HepG2 (cell line): ENCODE results near the gene ADGRB2. TPM values are rescaled to one million over a fixed set of nuclear protein-coding genes. Genes with fewer than 3 reads are reported as not detected.
A peak's percentile ranks its signal among the peaks of the same experiment; 100 is the strongest.

Experiments
- ATAC-seq: fragments of 200-7000 bp; cut with Tn5 transposase; 3 replicates; pipeline ENCODE4 v1.9.1; 2020; ENCODE audit warnings: mild to moderate bottlenecking, moderate library complexity
- BruUV-seq: library from RNA; stranded (reverse); fragments of 400-500 nt; replicated peaks from 2 replicates; lab custom pipeline; 2021; lab: Mats Ljungman, UMichigan
- CTCF ChIA-PET: fragments of 300-600 bp; formaldehyde crosslinking; extraction: SDS; loops from one replicate; lab custom pipeline; 2021; ENCODE audit warnings: low total read pairs, inconsistent platforms, low intra/inter-chr PET ratio; lab: Yijun Ruan, JAX
- POLR2A ChIA-PET: fragments of 350-600 bp; sonication (Branson Sonifier 250); formaldehyde crosslinking; loops from one replicate; lab custom pipeline; 2020; ENCODE audit warnings: antibody characterized with exemption, inconsistent platforms; lab: Yijun Ruan, JAX
- DNase-seq: peaks from one replicate; pipeline ENCODE4 v3.0.0-alpha.2; 2015; ENCODE audit warnings: low spot score
- FAIRE-seq: peaks from 3 replicates; lab custom pipeline; 2011; peaks lifted over from hg19 to GRCh38; lab: Jason Lieb, UNC
- H2AFZ ChIP-seq: one replicate; pipeline ENCODE4 v1.6.1; 2011; ENCODE audit warnings: low read length, inconsistent platforms
- H3K27ac ChIP-seq: fragments of 300-600 bp; 3 replicates; pipeline ENCODE4 v1.8.0; 2011; ENCODE audit warnings: mixed run types, mild to moderate bottlenecking, mixed read lengths, low read length, inconsistent platforms; ENCODE audit not compliant: insufficient read depth; ENCODE audit errors: extremely low read length
- H3K27me3 ChIP-seq, 2 experiments: fragments of 200-600 bp in 1 of 2; 2 replicates in 1 of 2; 3 replicates in 1 of 2; pipeline versions ENCODE4 v1.6.0 to v1.8.0; 2011; ENCODE audit warnings: low read length in 2 of 2, mild to moderate bottlenecking in 2 of 2, moderate library complexity in 2 of 2, inconsistent platforms in 1 of 2; ENCODE audit not compliant: insufficient read depth in 2 of 2, control insufficient read depth in 1 of 2
- H3K36me3 ChIP-seq, 2 experiments: fragments of 200-600 bp in 1 of 2; replicated peaks in 1 of 2; 2 replicates in 1 of 2; 3 replicates in 1 of 2; pipeline versions ENCODE4 v1.5.1 to v1.8.0; 2011; ENCODE audit warnings: low read length in 2 of 2, inconsistent platforms in 1 of 2; ENCODE audit not compliant: insufficient read depth in 2 of 2, control insufficient read depth in 1 of 2
- H3K4me1 ChIP-seq: 2 replicates; pipeline ENCODE4 v1.5.1; 2012; ENCODE audit warnings: low read length, inconsistent platforms; ENCODE audit not compliant: insufficient read depth
- H3K4me2 ChIP-seq: 2 replicates; pipeline ENCODE4 v1.6.0; 2011; ENCODE audit warnings: low read depth, low read length, inconsistent platforms
- H3K4me3 ChIP-seq, 3 experiments: fragments of 200-600 bp in 1 of 3; sonication (generic), shearing (Covaris generic) in 1 of 3; replicated peaks in 1 of 3; 2 replicates each; pipeline ENCODE4 v1.5.1; 2011 to 2016; ENCODE audit warnings: low read length in 3 of 3, inconsistent platforms in 2 of 3, low read depth in 2 of 3, mild to moderate bottlenecking in 2 of 3, control low read depth in 1 of 3, mixed read lengths in 1 of 3; ENCODE audit not compliant: insufficient read depth in 1 of 3
- H3K79me2 ChIP-seq: one replicate; pipeline ENCODE4 v1.6.1; 2011; ENCODE audit warnings: low read length, inconsistent platforms; ENCODE audit not compliant: insufficient read depth
- H3K9ac ChIP-seq: 2 replicates; pipeline ENCODE4 v1.6.0; 2011; ENCODE audit warnings: mild to moderate bottlenecking, low read depth, low read length, inconsistent platforms; ENCODE audit not compliant: insufficient read depth
- H3K9me3 ChIP-seq: 2 replicates; pipeline ENCODE4 v1.5.1; 2012; ENCODE audit warnings: mild to moderate bottlenecking, low read length
- H4K20me1 ChIP-seq: 2 replicates; pipeline ENCODE4 v1.6.0; 2011; ENCODE audit warnings: inconsistent platforms, mild to moderate bottlenecking, low read length, moderate library complexity; ENCODE audit not compliant: insufficient read depth
- HNRNPL ChIP-seq: fragments of 200-400 bp; formaldehyde crosslinking; IDR thresholded peaks from 2 replicates; pipeline ENCODE4 v1.6.1; 2017; ENCODE audit warnings: mild to moderate bottlenecking, low read depth, low read length
- ZNF710 ChIP-seq: sonication (generic); formaldehyde crosslinking; IDR thresholded peaks from 2 replicates; pipeline ENCODE4 v1.5.0; 2020; ENCODE audit warnings: mild to moderate bottlenecking, missing genetic modification reagents, borderline replicate concordance
- WGBS: methylation state at CpG from one replicate; pipeline ENCODE4 v1.1.6; 2017; ENCODE audit warnings: low lambda C conversion rate; 5-methylcytosine and 5-hydroxymethylcytosine counted together
- in situ Hi-C: cut with HindIII; loops from 2 replicates; pipeline ENCODE4 v1.10.0; 2017; ENCODE audit warnings: low pct_unique_long_range_greater_than_20kb; ENCODE audit not compliant: extremely low pct_ligation_motif_present
- intact Hi-C: fragments of 100-400 bp; cut with micrococcal nuclease; formaldehyde crosslinking; loops from one replicate; pipeline ENCODE4 v1.10.0; 2022; ENCODE audit not compliant: unreplicated experiment
- polyA plus RNA-seq, 8 experiments: library from polyadenylated mRNA; depleted of rRNA in 3 of 8; stranded (reverse) in 7 of 8; unstranded in 1 of 8; fragments of >200 nt; fragmentation: Illumina TruSeq in 4 of 8; extraction: Trizol in 4 of 8; gene quantifications; 2 replicates each; pipeline versions ENCODE4 v1.2.1 to v1.2.3, GENCODE V29; 2011 to 2016; ENCODE audit warnings: low read depth in 4 of 8, missing spikeins in 1 of 8, mixed read lengths in 1 of 8; ENCODE audit not compliant: insufficient read depth in 1 of 8
- total RNA-seq, 5 experiments: library from RNA; depleted of rRNA; stranded (reverse); fragments of >200 nt; fragmentation: Illumina TruSeq; extraction: Trizol; gene quantifications; 2 replicates each; pipeline ENCODE4 v1.2.3, GENCODE V29; 2016; ENCODE audit warnings: low read depth in 1 of 5

Gene ADGRB2
- total and polyA plus RNA-seq, 2 of the 13 experiments (the other 11 are each of a cell fraction or from before 2014, with no cell fraction given), result 0.03 to 0.09 TPM

GRCh38 chr1:31706384-31707058 is 57.6 kb downstream of the ADGRB2 start:
- peaks cover 59% of the 10 kb centered on the region for H3K4me1 ChIP-seq
- H3K9ac ChIP-seq, result no peak overlapping the region
- WGBS, result 66% methylated on average over 9 of the region's 15 CpGs
- ChIA-PET CTCF (interaction anchor here (1.2 kb wide), 1 partner anchor 43 kb away, joined by 3 read pairs; no protein-coding TSS in a partner anchor), POLR2A (no interaction called here)
- H3K4me2 ChIP-seq, result no peak overlapping the region
- H3K9me3 ChIP-seq, result no peaks in the 10 kb centered on the region
- H4K20me1 ChIP-seq, result no peaks in the 10 kb centered on the region
- no peak for FAIRE-seq
- no peak overlapping the region for H2AFZ ChIP-seq
- no TSS peak for BruUV-seq
- TF ChIP-seq HNRNPL (0 out of 2 replicates have a peak, but pooled peaks have one; percentile 52), ZNF710 (CRISPR knock-in tag) (no peak)
- in situ Hi-C loops (no loop called here), intact Hi-C loops (no loop called here)
- H3K4me3 ChIP-seq, result no peak overlapping the region
- H3K79me2 ChIP-seq, result no peaks in the 10 kb centered on the region
- no peak for DNase-seq
- no peak overlapping the region for H3K27ac ChIP-seq
- no peaks in the 10 kb centered on the region for H3K36me3 ChIP-seq
- H3K27me3 ChIP-seq, result peaks cover 2 to 18% of the 10 kb centered on the region in 2 experiments; a peak in 3 of 5 replicates
- ATAC-seq, result no peak
